Measurements from ENCODE around the gene CCDC85C. TPM values are rescaled to one million over a fixed set of nuclear protein-coding genes. Genes with fewer than 3 reads are reported as not detected.

CCDC85C gene
- total RNA-seq, 1 experiment from 2014 or later: 35.8 TPM

DNA sequence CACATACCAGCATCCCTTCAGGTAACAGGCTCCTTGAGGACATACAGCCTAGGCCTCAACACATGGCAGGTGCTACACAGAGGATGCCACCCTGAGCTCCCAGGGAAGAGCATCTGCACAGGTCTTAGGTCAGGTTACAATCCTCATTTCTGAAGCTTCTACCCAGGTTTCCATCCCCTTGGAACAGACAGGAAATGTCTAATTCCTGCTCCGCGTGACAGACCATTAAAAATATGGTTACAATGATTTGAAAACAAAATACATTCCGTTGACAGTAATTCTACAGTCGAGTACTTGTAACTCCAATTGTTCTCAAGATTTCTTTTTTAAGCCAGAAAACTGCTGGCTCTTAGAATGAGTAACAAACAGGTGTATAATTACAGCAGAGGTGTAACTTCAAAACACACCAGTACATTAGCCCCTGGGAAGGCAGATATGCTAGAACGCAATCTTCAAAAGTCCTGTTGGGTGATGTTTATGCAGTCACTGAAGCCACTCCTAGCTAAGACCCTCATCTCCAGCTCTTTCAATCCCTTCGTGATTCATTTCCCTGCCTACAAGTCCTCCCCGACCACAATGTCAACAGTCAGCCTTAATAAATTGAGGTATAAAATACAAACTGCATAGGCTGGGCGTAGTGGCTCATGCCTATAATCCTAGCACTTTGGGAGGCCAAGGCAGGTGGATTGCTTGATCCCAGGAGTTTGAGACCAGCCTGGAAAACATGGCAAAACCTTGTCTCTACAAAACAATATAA lies 135.0 kb downstream of the CCDC85C start:
- Mint-ChIP-seq H3K36me3 (no peaks in the 10 kb centered on the region), H3K4me1 (peaks cover 28% of the 10 kb centered on the region), H3K27me3 (ENCODE audit: low read depth) (no peaks in the 10 kb centered on the region), H3K9me3 (no peaks in the 10 kb centered on the region), H3K4me3 (no peak overlapping the region), H3K27ac (peak overlapping the region; percentile 54)
- no peak for TF ChIP-seq RELA (CRISPR knock-in tag; IDR thresholded peaks at IDR 0.05; ENCODE audit: borderline replicate concordance)
- no peak for TF ChIP-seq IRF2 (CRISPR knock-in tag; IDR thresholded peaks at IDR 0.05; ENCODE audit: borderline replicate concordance, low read depth)
- no peak for TF ChIP-seq ZNF219 (CRISPR knock-in tag; IDR thresholded peaks at IDR 0.05; ENCODE audit: borderline replicate concordance)
- TF ChIP-seq TCF7 (CRISPR knock-in tag; IDR thresholded peaks at IDR 0.05; ENCODE audit: low read depth): no peak
- TF ChIP-seq STAT6 (CRISPR knock-in tag; conservative IDR thresholded peaks at IDR 0.05; ENCODE audit: low read depth): no peak
- TF ChIP-seq, protein P1, sequence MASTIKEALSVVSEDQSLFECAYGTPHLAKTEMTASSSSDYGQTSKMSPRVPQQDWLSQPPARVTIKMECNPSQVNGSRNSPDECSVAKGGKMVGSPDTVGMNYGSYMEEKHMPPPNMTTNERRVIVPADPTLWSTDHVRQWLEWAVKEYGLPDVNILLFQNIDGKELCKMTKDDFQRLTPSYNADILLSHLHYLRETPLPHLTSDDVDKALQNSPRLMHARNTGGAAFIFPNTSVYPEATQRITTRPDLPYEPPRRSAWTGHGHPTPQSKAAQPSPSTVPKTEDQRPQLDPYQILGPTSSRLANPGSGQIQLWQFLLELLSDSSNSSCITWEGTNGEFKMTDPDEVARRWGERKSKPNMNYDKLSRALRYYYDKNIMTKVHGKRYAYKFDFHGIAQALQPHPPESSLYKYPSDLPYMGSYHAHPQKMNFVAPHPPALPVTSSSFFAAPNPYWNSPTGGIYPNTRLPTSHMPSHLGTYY (CRISPR knock-in tag; IDR thresholded peaks at IDR 0.05): no peak
- no peak for TF ChIP-seq ZNF671 (CRISPR knock-in tag; IDR thresholded peaks at IDR 0.05)
- TF ChIP-seq, protein P2, sequence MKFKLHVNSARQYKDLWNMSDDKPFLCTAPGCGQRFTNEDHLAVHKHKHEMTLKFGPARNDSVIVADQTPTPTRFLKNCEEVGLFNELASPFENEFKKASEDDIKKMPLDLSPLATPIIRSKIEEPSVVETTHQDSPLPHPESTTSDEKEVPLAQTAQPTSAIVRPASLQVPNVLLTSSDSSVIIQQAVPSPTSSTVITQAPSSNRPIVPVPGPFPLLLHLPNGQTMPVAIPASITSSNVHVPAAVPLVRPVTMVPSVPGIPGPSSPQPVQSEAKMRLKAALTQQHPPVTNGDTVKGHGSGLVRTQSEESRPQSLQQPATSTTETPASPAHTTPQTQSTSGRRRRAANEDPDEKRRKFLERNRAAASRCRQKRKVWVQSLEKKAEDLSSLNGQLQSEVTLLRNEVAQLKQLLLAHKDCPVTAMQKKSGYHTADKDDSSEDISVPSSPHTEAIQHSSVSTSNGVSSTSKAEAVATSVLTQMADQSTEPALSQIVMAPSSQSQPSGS (CRISPR knock-in tag; IDR thresholded peaks at IDR 0.05; ENCODE audit: borderline replicate concordance, low read depth): no peak
- TF ChIP-seq NFE2L1 (CRISPR knock-in tag; IDR thresholded peaks at IDR 0.05): no peak
- TF ChIP-seq, protein P3, sequence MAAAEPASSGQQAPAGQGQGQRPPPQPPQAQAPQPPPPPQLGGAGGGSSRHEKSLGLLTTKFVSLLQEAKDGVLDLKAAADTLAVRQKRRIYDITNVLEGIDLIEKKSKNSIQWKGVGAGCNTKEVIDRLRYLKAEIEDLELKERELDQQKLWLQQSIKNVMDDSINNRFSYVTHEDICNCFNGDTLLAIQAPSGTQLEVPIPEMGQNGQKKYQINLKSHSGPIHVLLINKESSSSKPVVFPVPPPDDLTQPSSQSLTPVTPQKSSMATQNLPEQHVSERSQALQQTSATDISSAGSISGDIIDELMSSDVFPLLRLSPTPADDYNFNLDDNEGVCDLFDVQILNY (CRISPR knock-in tag; IDR thresholded peaks at IDR 0.05): no peak
- no peak for TF ChIP-seq GABPB1 (CRISPR knock-in tag; IDR thresholded peaks at IDR 0.05)
- TF ChIP-seq PRRX2 (CRISPR knock-in tag; IDR thresholded peaks at IDR 0.05): no peak
- DNase-seq (ENCODE audit: low spot score) (no peak), ATAC-seq (no peak)
- ChIA-PET CTCF (interaction anchor here (0.9 kb wide), 1 partner anchor 149 kb away, joined by 3 read pairs; no protein-coding TSS in a partner anchor), POLR2A (no interaction called here)

- Mint-ChIP-seq H3K27ac (no peak overlapping the region), H3K36me3 (peaks cover 2% of the 10 kb centered on the region; the same call in 1 of the 2 replicates), H3K4me3 (no peak overlapping the region), H3K4me1 (peaks cover 28% of the 10 kb centered on the region), H3K27me3 (ENCODE audit: low read depth) (no peaks in the 10 kb centered on the region), H3K9me3 (no peaks in the 10 kb centered on the region)
- ATAC-seq (no peak), DNase-seq (ENCODE audit: low spot score) (no peak)
- ChIA-PET CTCF (interaction anchor here (1.2 kb wide), 1 partner anchor 168 kb away, joined by 3 read pairs; no protein-coding TSS in a partner anchor), POLR2A (no interaction called here)
- TF ChIP-seq TEAD1 (CRISPR knock-in tag; IDR thresholded peaks at IDR 0.05) (no peak), ZNF219 (CRISPR knock-in tag; IDR thresholded peaks at IDR 0.05; ENCODE audit: borderline replicate concordance) (no peak), ZNF263 (CRISPR knock-in tag; IDR thresholded peaks at IDR 0.05; ENCODE audit: low read depth) (no peak), RORB (CRISPR knock-in tag; IDR thresholded peaks at IDR 0.05) (no peak), ATF3 (CRISPR knock-in tag; conservative IDR thresholded peaks at IDR 0.05) (no peak), FOXP4 (CRISPR knock-in tag; IDR thresholded peaks at IDR 0.05) (no peak), NFYB (CRISPR knock-in tag; conservative IDR thresholded peaks at IDR 0.05; ENCODE audit: low read depth) (no peak), EMX1 (CRISPR knock-in tag; IDR thresholded peaks at IDR 0.05) (no peak), CREB1 (CRISPR knock-in tag; IDR thresholded peaks at IDR 0.05) (no peak), PRRX2 (CRISPR knock-in tag; IDR thresholded peaks at IDR 0.05) (no peak), CBFB (CRISPR knock-in tag; IDR thresholded peaks at IDR 0.05; ENCODE audit: low read depth) (no peak), ZNF138 (CRISPR knock-in tag; conservative IDR thresholded peaks at IDR 0.05) (no peak), STAT6 (CRISPR knock-in tag; conservative IDR thresholded peaks at IDR 0.05; ENCODE audit: low read depth) (no peak), NFE2L1 (CRISPR knock-in tag; IDR thresholded peaks at IDR 0.05) (no peak)
Observed at GRCh38 chr14:99468081-99468480, 135.9 kb downstream of the CCDC85C start.
